GM12878 (cell line): Measurements from ENCODE around the gene GAPDHS.

ENCODE experiments used
- CTCF ChIP-seq, 3 experiments: IDR thresholded peaks in 2 of 3; conservative IDR thresholded peaks in 1 of 3; 2 replicates each; pipeline ENCODE4 v1.5.1; 2011; ENCODE audit warnings: low read depth in 3 of 3, low read length in 3 of 3, mild to moderate bottlenecking in 3 of 3, control low read depth in 2 of 3, moderate library complexity in 2 of 3, inconsistent platforms in 1 of 3, mixed read lengths in 1 of 3; ENCODE audit not compliant: control insufficient read depth in 2 of 3, insufficient read depth in 1 of 3; ENCODE audit errors: extremely low read depth in 1 of 3
- EP300 ChIP-seq, 2 experiments: fragments of 150-350 bp in 1 of 2; IDR thresholded peaks; 2 replicates each; pipeline ENCODE4 v1.6.1; 2011 to 2012; ENCODE audit warnings: low read depth in 2 of 2, low read length in 2 of 2, borderline replicate concordance in 1 of 2, improper control_type of control experiment in 1 of 2, inconsistent platforms in 1 of 2; ENCODE audit not compliant: control insufficient read depth in 1 of 2
- RCOR1 ChIP-seq: conservative IDR thresholded peaks from 2 replicates; pipeline ENCODE4 v1.6.1; 2012; ENCODE audit warnings: low read depth, low read length, improper control_type of control experiment
- SIN3A ChIP-seq: IDR thresholded peaks from 2 replicates; pipeline ENCODE4 v1.6.1; 2012; ENCODE audit warnings: low read depth, low read length, improper control_type of control experiment

- TF ChIP-seq RCOR1 (no peak), CTCF (IDR thresholded peaks at IDR 0.05 in 2 of 3, conservative IDR thresholded peaks at IDR 0.05 in 1 of 3; ENCODE audit: control insufficient read depth in 2 of 3, extremely low read depth in 1 of 3, insufficient read depth in 1 of 3, low read depth in 3 of 3, low read length in 3 of 3) (peak; percentile 96; a peak in 5 of 6 replicates), SIN3A (no peak), EP300 (IDR thresholded peaks at IDR 0.05; ENCODE audit: borderline replicate concordance in 1 of 2, control insufficient read depth in 1 of 2, low read depth in 2 of 2, low read length in 2 of 2) (no peak)
Observed at GRCh38 chr19:35509861-35510625, 23.2 kb upstream of the GAPDHS start.
